SK-N-SH (cell line): Measurements from ENCODE around the gene IKZF2. TPM values are rescaled to one million over a fixed set of nuclear protein-coding genes. Genes with fewer than 3 reads are reported as not detected.

Experiments
- CTCF ChIA-PET: fragments of 300-600, 350-600 bp; formaldehyde crosslinking; extraction: SDS; loops from one replicate; lab custom pipeline; 2021; lab: Yijun Ruan, JAX
- POLR2A ChIA-PET: fragments of 350-600 bp; sonication (Branson Sonifier 250); formaldehyde crosslinking; extraction: SDS; loops from one replicate; lab custom pipeline; 2020; ENCODE audit warnings: antibody characterized with exemption, inconsistent platforms; lab: Yijun Ruan, JAX
- DNase-seq: peaks from one replicate; pipeline ENCODE4 v3.0.0; 2012
- H2AFZ ChIP-seq: fragments of 200-600 bp; sonication (generic); 2 replicates; pipeline ENCODE4 v1.8.1; 2016; ENCODE audit warnings: antibody characterized with exemption, mild to moderate bottlenecking, low read depth
- H3F3A ChIP-seq: fragments of 200-600 bp; sonication (generic); replicated peaks from 2 replicates; pipeline ENCODE3; 2016; ENCODE audit warnings: antibody characterized with exemption, mild to moderate bottlenecking; ENCODE audit not compliant: insufficient read depth
- H3K27ac ChIP-seq, 2 experiments: fragments of 200-500 bp in 1 of 2; fragments of 200-600 bp in 1 of 2; sonication (Bioruptor generic) in 1 of 2; sonication (generic), shearing (Covaris generic) in 1 of 2; 2 replicates each; pipeline versions ENCODE4 v1.5.1 to v1.6.1; 2014 to 2016; ENCODE audit warnings: low read depth in 2 of 2, inconsistent platforms in 1 of 2, low read length in 1 of 2, mild to moderate bottlenecking in 1 of 2, mixed read lengths in 1 of 2
- H3K27me3 ChIP-seq: fragments of 200-600 bp; sonication (generic), shearing (Covaris generic); 2 replicates; pipeline ENCODE4 v1.6.1; 2016; ENCODE audit warnings: mixed run types; ENCODE audit not compliant: insufficient read depth
- H3K36me3 ChIP-seq, 2 experiments: fragments of 200-500 bp in 1 of 2; fragments of 200-600 bp in 1 of 2; sonication (Bioruptor generic) in 1 of 2; sonication (generic) in 1 of 2; replicated peaks in 1 of 2; 2 replicates each; pipeline versions ENCODE3 to v1.5.1; 2014 to 2016; ENCODE audit warnings: low read length in 1 of 2, mild to moderate bottlenecking in 1 of 2; ENCODE audit not compliant: insufficient read depth in 2 of 2, control insufficient read depth in 1 of 2
- H3K4me1 ChIP-seq, 2 experiments: fragments of 200-500 bp in 1 of 2; fragments of 200-600 bp in 1 of 2; sonication (Bioruptor generic) in 1 of 2; sonication (generic), shearing (Covaris generic) in 1 of 2; 2 replicates each; pipeline versions ENCODE4 v1.5.1 to v1.6.1; 2014 to 2016; ENCODE audit warnings: low read depth in 1 of 2, low read length in 1 of 2, mixed run types in 1 of 2; ENCODE audit not compliant: insufficient read depth in 2 of 2, control insufficient read depth in 1 of 2
- H3K4me2 ChIP-seq: fragments of 200-600 bp; sonication (generic), shearing (Covaris generic); 2 replicates; pipeline ENCODE4 v1.6.1; 2017; ENCODE audit warnings: mixed run types
- H3K4me3 ChIP-seq, 2 experiments: fragments of 200-500 bp in 1 of 2; fragments of 200-600 bp in 1 of 2; sonication (Bioruptor generic) in 1 of 2; sonication (generic), shearing (Covaris generic) in 1 of 2; 2 replicates each; pipeline versions ENCODE4 v1.5.1 to v1.8.1; 2014 to 2016; ENCODE audit warnings: low read depth in 2 of 2, inconsistent platforms in 1 of 2, low read length in 1 of 2, mild to moderate bottlenecking in 1 of 2, mixed read lengths in 1 of 2, moderate library complexity in 1 of 2
- H3K79me2 ChIP-seq: fragments of 200-600 bp; sonication (generic); 2 replicates; pipeline ENCODE4 v1.8.1; 2017; ENCODE audit warnings: mild to moderate bottlenecking; ENCODE audit not compliant: insufficient read depth
- H3K9ac ChIP-seq: fragments of 200-600 bp; sonication (generic); 2 replicates; pipeline ENCODE4 v1.6.1; 2017; ENCODE audit warnings: mixed run types
- H3K9me2 ChIP-seq: fragments of 200-600 bp; sonication (generic); 2 replicates; pipeline ENCODE4 v1.6.1; 2017; ENCODE audit warnings: mixed run types
- H3K9me3 ChIP-seq: fragments of 200-600 bp; sonication (generic); 2 replicates; pipeline ENCODE4 v1.6.1; 2017; ENCODE audit warnings: mixed run types, mild to moderate bottlenecking, moderate library complexity
- H4K20me1 ChIP-seq: fragments of 200-600 bp; sonication (generic); 2 replicates; pipeline ENCODE4 v1.6.1; 2017; ENCODE audit warnings: mild to moderate bottlenecking, mixed run types; ENCODE audit not compliant: insufficient read depth
- FOSL2 ChIP-seq: IDR thresholded peaks from 2 replicates; pipeline ENCODE4 v1.4.0; 2012; ENCODE audit warnings: low read depth, mild to moderate bottlenecking, moderate library complexity, borderline replicate concordance
- FOXJ3 ChIP-seq: sonication (generic); formaldehyde crosslinking; IDR thresholded peaks from 2 replicates; pipeline ENCODE4 v1.5.1; 2020; ENCODE audit warnings: mild to moderate bottlenecking, missing genetic modification reagents
- MEF2A ChIP-seq: IDR thresholded peaks from 2 replicates; pipeline ENCODE4 v1.4.0; 2012; ENCODE audit warnings: low read depth, borderline replicate concordance
- NFIC ChIP-seq: IDR thresholded peaks from 2 replicates; pipeline ENCODE4 v1.4.0; 2012; ENCODE audit warnings: borderline replicate concordance
- POLR2AphosphoS5 ChIP-seq: IDR thresholded peaks from 2 replicates; pipeline ENCODE4 v1.6.1; 2012; ENCODE audit warnings: low read depth, low read length
- SMC3 ChIP-seq: IDR thresholded peaks from 2 replicates; pipeline ENCODE4 v1.6.1; 2012; ENCODE audit warnings: low read depth, low read length, improper control_type of control experiment
- TAF1 ChIP-seq: IDR thresholded peaks from 2 replicates; pipeline ENCODE4 v1.6.1; 2012; ENCODE audit warnings: low read depth, mild to moderate bottlenecking, low read length, moderate library complexity, borderline replicate concordance
- TCF12 ChIP-seq: IDR thresholded peaks from 2 replicates; pipeline ENCODE4 v1.4.0; 2012
- TEAD4 ChIP-seq: IDR thresholded peaks from 2 replicates; pipeline ENCODE4 v1.4.0; 2012; ENCODE audit warnings: mild to moderate bottlenecking, borderline replicate concordance; ENCODE audit not compliant: insufficient read depth
- WGBS: methylation state at CpG from one replicate; pipeline ENCODE4 v1.1.6; 2017; ENCODE audit warnings: low lambda C conversion rate; 5-methylcytosine and 5-hydroxymethylcytosine counted together
- polyA plus RNA-seq, 3 experiments: library from polyadenylated mRNA; depleted of rRNA; stranded (reverse); fragments of >200 nt; gene quantifications; 2 replicates each; pipeline ENCODE4 v1.2.3, GENCODE V29; 2012
- TF ChIP-seq, protein P1 (sequence below): fragments of 200-600 bp; sonication (generic); IDR thresholded peaks from 2 replicates; pipeline ENCODE4 v1.6.1; 2017; ENCODE audit warnings: antibody characterized with exemption, mild to moderate bottlenecking, moderate library complexity
- TF ChIP-seq, protein P2 (sequence below): IDR thresholded peaks from 2 replicates; pipeline ENCODE4 v1.6.1; 2012; ENCODE audit warnings: mild to moderate bottlenecking, low read depth, low read length, moderate library complexity
- TF ChIP-seq, protein P3 (sequence below): IDR thresholded peaks from 2 replicates; pipeline ENCODE4 v1.4.0; 2012; ENCODE audit warnings: low read depth, borderline replicate concordance
- TF ChIP-seq, protein P4 (sequence below): IDR thresholded peaks from 2 replicates; pipeline ENCODE4 v1.4.0; 2012; ENCODE audit warnings: low read depth, borderline replicate concordance
- TF ChIP-seq, protein P5 (sequence below): fragments of 150-350 bp; IDR thresholded peaks from 2 replicates; pipeline ENCODE4 v1.6.1; 2016; ENCODE audit warnings: mild to moderate bottlenecking, low read depth, low read length
- TF ChIP-seq, protein P6 (sequence below): IDR thresholded peaks from 2 replicates; pipeline ENCODE4; 2012

IKZF2 gene
- polyA plus RNA-seq, 1 of the 3 experiments (the other 2 are of a cell fraction) = 1.3 TPM

DNA sequence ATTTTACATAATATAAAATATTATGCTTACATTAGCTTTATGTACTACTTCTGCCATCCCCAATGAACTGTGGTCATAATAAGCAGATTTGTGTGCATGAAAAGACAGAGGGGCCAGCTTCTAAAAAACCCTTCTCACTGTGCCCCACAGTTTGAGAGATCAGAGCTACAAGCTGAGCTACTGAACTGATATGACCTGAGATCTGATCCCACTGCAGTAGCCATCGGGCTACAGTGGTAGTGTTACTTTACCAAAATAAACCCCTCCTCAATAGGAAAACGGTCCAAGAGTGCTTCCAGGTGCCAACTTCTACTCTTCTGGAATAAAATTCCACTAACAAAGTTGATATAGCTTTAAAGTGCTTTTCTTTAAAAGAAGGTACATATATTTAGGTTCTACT lies 43.1 kb downstream of the IKZF2 start:
- Histone ChIP-seq H3K9me3 (no peaks in the 10 kb centered on the region), H3F3A (no peaks in the 10 kb centered on the region), H3K9me2 (no peaks in the 10 kb centered on the region), H3K27me3 (no peaks in the 10 kb centered on the region), H3K79me2 (no peaks in the 10 kb centered on the region), H2AFZ (no peak overlapping the region), H3K9ac (no peak overlapping the region), H3K4me1 (peaks cover 0 to 7% of the 10 kb centered on the region in 2 experiments; a peak in 1 of 4 replicates), H3K4me3 (no peak overlapping the region), H3K4me2 (no peak overlapping the region), H4K20me1 (no peaks in the 10 kb centered on the region), H3K27ac (no peak overlapping the region), H3K36me3 (no peaks in the 10 kb centered on the region)
- TF ChIP-seq TEAD4 (no peak), SMC3 (no peak), POLR2AphosphoS5 (no peak), TAF1 (no peak), TCF12 (no peak), MEF2A (no peak), FOSL2 (no peak), FOXJ3 (no peak), NFIC (no peak)
- TF ChIP-seq, protein P1, sequence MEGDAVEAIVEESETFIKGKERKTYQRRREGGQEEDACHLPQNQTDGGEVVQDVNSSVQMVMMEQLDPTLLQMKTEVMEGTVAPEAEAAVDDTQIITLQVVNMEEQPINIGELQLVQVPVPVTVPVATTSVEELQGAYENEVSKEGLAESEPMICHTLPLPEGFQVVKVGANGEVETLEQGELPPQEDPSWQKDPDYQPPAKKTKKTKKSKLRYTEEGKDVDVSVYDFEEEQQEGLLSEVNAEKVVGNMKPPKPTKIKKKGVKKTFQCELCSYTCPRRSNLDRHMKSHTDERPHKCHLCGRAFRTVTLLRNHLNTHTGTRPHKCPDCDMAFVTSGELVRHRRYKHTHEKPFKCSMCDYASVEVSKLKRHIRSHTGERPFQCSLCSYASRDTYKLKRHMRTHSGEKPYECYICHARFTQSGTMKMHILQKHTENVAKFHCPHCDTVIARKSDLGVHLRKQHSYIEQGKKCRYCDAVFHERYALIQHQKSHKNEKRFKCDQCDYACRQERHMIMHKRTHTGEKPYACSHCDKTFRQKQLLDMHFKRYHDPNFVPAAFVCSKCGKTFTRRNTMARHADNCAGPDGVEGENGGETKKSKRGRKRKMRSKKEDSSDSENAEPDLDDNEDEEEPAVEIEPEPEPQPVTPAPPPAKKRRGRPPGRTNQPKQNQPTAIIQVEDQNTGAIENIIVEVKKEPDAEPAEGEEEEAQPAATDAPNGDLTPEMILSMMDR = no peak
- TF ChIP-seq, protein P2, sequence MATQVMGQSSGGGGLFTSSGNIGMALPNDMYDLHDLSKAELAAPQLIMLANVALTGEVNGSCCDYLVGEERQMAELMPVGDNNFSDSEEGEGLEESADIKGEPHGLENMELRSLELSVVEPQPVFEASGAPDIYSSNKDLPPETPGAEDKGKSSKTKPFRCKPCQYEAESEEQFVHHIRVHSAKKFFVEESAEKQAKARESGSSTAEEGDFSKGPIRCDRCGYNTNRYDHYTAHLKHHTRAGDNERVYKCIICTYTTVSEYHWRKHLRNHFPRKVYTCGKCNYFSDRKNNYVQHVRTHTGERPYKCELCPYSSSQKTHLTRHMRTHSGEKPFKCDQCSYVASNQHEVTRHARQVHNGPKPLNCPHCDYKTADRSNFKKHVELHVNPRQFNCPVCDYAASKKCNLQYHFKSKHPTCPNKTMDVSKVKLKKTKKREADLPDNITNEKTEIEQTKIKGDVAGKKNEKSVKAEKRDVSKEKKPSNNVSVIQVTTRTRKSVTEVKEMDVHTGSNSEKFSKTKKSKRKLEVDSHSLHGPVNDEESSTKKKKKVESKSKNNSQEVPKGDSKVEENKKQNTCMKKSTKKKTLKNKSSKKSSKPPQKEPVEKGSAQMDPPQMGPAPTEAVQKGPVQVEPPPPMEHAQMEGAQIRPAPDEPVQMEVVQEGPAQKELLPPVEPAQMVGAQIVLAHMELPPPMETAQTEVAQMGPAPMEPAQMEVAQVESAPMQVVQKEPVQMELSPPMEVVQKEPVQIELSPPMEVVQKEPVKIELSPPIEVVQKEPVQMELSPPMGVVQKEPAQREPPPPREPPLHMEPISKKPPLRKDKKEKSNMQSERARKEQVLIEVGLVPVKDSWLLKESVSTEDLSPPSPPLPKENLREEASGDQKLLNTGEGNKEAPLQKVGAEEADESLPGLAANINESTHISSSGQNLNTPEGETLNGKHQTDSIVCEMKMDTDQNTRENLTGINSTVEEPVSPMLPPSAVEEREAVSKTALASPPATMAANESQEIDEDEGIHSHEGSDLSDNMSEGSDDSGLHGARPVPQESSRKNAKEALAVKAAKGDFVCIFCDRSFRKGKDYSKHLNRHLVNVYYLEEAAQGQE = no peak
- TF ChIP-seq, protein P3, sequence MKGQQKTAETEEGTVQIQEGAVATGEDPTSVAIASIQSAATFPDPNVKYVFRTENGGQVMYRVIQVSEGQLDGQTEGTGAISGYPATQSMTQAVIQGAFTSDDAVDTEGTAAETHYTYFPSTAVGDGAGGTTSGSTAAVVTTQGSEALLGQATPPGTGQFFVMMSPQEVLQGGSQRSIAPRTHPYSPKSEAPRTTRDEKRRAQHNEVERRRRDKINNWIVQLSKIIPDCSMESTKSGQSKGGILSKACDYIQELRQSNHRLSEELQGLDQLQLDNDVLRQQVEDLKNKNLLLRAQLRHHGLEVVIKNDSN = no peak
- TF ChIP-seq, protein P4, sequence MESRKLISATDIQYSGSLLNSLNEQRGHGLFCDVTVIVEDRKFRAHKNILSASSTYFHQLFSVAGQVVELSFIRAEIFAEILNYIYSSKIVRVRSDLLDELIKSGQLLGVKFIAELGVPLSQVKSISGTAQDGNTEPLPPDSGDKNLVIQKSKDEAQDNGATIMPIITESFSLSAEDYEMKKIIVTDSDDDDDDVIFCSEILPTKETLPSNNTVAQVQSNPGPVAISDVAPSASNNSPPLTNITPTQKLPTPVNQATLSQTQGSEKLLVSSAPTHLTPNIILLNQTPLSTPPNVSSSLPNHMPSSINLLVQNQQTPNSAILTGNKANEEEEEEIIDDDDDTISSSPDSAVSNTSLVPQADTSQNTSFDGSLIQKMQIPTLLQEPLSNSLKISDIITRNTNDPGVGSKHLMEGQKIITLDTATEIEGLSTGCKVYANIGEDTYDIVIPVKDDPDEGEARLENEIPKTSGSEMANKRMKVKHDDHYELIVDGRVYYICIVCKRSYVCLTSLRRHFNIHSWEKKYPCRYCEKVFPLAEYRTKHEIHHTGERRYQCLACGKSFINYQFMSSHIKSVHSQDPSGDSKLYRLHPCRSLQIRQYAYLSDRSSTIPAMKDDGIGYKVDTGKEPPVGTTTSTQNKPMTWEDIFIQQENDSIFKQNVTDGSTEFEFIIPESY = no peak
- TF ChIP-seq, protein P5, sequence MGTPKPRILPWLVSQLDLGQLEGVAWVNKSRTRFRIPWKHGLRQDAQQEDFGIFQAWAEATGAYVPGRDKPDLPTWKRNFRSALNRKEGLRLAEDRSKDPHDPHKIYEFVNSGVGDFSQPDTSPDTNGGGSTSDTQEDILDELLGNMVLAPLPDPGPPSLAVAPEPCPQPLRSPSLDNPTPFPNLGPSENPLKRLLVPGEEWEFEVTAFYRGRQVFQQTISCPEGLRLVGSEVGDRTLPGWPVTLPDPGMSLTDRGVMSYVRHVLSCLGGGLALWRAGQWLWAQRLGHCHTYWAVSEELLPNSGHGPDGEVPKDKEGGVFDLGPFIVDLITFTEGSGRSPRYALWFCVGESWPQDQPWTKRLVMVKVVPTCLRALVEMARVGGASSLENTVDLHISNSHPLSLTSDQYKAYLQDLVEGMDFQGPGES = no peak
- TF ChIP-seq, protein P6, sequence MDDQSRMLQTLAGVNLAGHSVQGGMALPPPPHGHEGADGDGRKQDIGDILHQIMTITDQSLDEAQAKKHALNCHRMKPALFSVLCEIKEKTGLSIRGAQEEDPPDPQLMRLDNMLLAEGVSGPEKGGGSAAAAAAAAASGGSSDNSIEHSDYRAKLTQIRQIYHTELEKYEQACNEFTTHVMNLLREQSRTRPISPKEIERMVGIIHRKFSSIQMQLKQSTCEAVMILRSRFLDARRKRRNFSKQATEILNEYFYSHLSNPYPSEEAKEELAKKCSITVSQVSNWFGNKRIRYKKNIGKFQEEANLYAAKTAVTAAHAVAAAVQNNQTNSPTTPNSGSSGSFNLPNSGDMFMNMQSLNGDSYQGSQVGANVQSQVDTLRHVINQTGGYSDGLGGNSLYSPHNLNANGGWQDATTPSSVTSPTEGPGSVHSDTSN = no peak
- CTCF ChIA-PET = interaction anchor here (1.0 kb wide), 1 partner anchor 16 kb away, joined by 4 read pairs; no protein-coding TSS in a partner anchor
- no peak for DNase-seq
- 79% methylated on average over 2 of the region's 2 CpGs for WGBS
- POLR2A ChIA-PET = no interaction called here
